Measurements from ENCODE around the gene CWC15. TPM values are rescaled to one million over a fixed set of nuclear protein-coding genes. Genes with fewer than 3 reads are reported as not detected.

Gene CWC15
- total and polyA plus RNA-seq, 10 of the 15 experiments (the other 5 are each of a cell fraction or from before 2014, with no cell fraction given): 43.3 to 142 (median 75.1) TPM

- H4K20me1 ChIP-seq (ENCODE audit: control insufficient read depth, insufficient read depth): no peaks in the 10 kb centered on the region
- TF ChIP-seq GATAD2B (conservative IDR thresholded peaks at IDR 0.05; ENCODE audit: low read depth) (no peak), FOXM1 (IDR thresholded peaks at IDR 0.05; ENCODE audit: low read depth, low read length) (no peak)
- FAIRE-seq (no peak), ATAC-seq (no peak), DNase-seq (ENCODE audit: low read depth, low spot score) (no peak)
- 15% methylated on average over 4 of the region's 4 CpGs for WGBS (ENCODE audit: insufficient coverage, insufficient replicate concordance, low lambda C conversion rate, missing lambda C conversion rate)
- RAD21 ChIA-PET (ENCODE audit: unreplicated experiment): no interaction called here
- H3K27ac ChIP-seq (ENCODE audit: control insufficient read depth, insufficient read depth): no peak overlapping the region
- intact Hi-C loops (cut with micrococcal nuclease; ENCODE audit: unreplicated experiment): no loop called here
- in situ Hi-C loops (cut with MboI): no loop called here
- CTCF ChIA-PET: no interaction called here
- H3K4me3 ChIP-seq: no peak overlapping the region
- SMC1A ChIA-PET (ENCODE audit: uncharacterized antibody, unreplicated experiment): no interaction called here
- POLR2A ChIA-PET: no interaction called here
- H3K4me2 ChIP-seq (ENCODE audit: control insufficient read depth, insufficient read depth): no peak overlapping the region
- no peak overlapping the region for H3K9ac ChIP-seq (ENCODE audit: control insufficient read depth, insufficient read depth, low read length)
- no peaks in the 10 kb centered on the region for H3K79me2 ChIP-seq (ENCODE audit: control insufficient read depth, insufficient read depth, low read length)
- no peaks in the 10 kb centered on the region for H3K36me3 ChIP-seq (ENCODE audit: control insufficient read depth in 2 of 2, insufficient read depth in 2 of 2, low read length in 1 of 2)
- H3K4me1 ChIP-seq (ENCODE audit: control insufficient read depth, insufficient read depth, low read length): no peaks in the 10 kb centered on the region
- no TSS peak for BruUV-seq (replicated peaks)
- H3K9me3 ChIP-seq (replicated peaks; ENCODE audit: control insufficient read depth, insufficient read depth, low read length): no peaks in the 10 kb centered on the region
- no peaks in the 10 kb centered on the region for H3K27me3 ChIP-seq (replicated peaks in 1 of 2; ENCODE audit: control insufficient read depth in 2 of 2, insufficient read depth in 2 of 2, low read length in 1 of 2)
- no peak overlapping the region for H2AFZ ChIP-seq (ENCODE audit: control insufficient read depth, low read depth, low read length)
Measured at GRCh38 chr11:94941131-94941530, 32.2 kb downstream of the CWC15 start.

GRCh38 chr11:94939346-94939745 is 34.0 kb downstream of the CWC15 start:
- FAIRE-seq: no peak
- TF ChIP-seq TCF3 (IDR thresholded peaks at IDR 0.05; ENCODE audit: borderline replicate concordance, insufficient read depth, low read depth, low read length) (no peak), JUNB (IDR thresholded peaks at IDR 0.05) (no peak), HDAC2 (IDR thresholded peaks at IDR 0.05) (no peak), PAX8 (IDR thresholded peaks at IDR 0.05) (no peak), EP300 (IDR thresholded peaks at IDR 0.05; ENCODE audit: borderline replicate concordance in 1 of 2, control insufficient read depth in 1 of 2, low read depth in 2 of 2, low read length in 2 of 2) (no peak), SRF (IDR thresholded peaks at IDR 0.05; ENCODE audit: low read depth in 2 of 2, low read length in 2 of 2) (no peak), ZNF687 (IDR thresholded peaks at IDR 0.05) (no peak), JUND (IDR thresholded peaks at IDR 0.05; ENCODE audit: low read depth, low read length) (no peak), MEF2A (IDR thresholded peaks at IDR 0.05; ENCODE audit: insufficient read depth, low read depth, low read length) (no peak), LARP7 (IDR thresholded peaks at IDR 0.05) (no peak), E2F8 (IDR thresholded peaks at IDR 0.05; ENCODE audit: low read depth, partially characterized antibody) (no peak)

More at GRCh38 chr11:94939346-94939745, 34.0 kb downstream of the CWC15 start:
- RAD21 ChIA-PET (ENCODE audit: unreplicated experiment): no interaction called here
- no peak overlapping the region for H3K4me2 ChIP-seq (ENCODE audit: control insufficient read depth, insufficient read depth)
- in situ Hi-C loops (cut with MboI): no loop called here
- no peaks in the 10 kb centered on the region for H3K27me3 ChIP-seq (replicated peaks in 1 of 2; ENCODE audit: control insufficient read depth in 2 of 2, insufficient read depth in 2 of 2, low read length in 1 of 2)
- CTCF ChIA-PET: no interaction called here
- H4K20me1 ChIP-seq (ENCODE audit: control insufficient read depth, insufficient read depth): no peaks in the 10 kb centered on the region
- H3K79me2 ChIP-seq (ENCODE audit: control insufficient read depth, insufficient read depth, low read length): no peaks in the 10 kb centered on the region
- DNase-seq (ENCODE audit: low read depth, low spot score) (no peak), ATAC-seq (no peak)
- H2AFZ ChIP-seq (ENCODE audit: control insufficient read depth, low read depth, low read length): no peak overlapping the region
- POLR2A ChIA-PET: no interaction called here
- SMC1A ChIA-PET (ENCODE audit: uncharacterized antibody, unreplicated experiment): no interaction called here
- H3K4me1 ChIP-seq (ENCODE audit: control insufficient read depth, insufficient read depth, low read length): no peaks in the 10 kb centered on the region
- no peaks in the 10 kb centered on the region for H3K9me3 ChIP-seq (replicated peaks; ENCODE audit: control insufficient read depth, insufficient read depth, low read length)
- WGBS (ENCODE audit: insufficient coverage, insufficient replicate concordance, low lambda C conversion rate, missing lambda C conversion rate): 24% methylated on average over 2 of the region's 2 CpGs
- H3K36me3 ChIP-seq (ENCODE audit: control insufficient read depth in 2 of 2, insufficient read depth in 2 of 2, low read length in 1 of 2): no peaks in the 10 kb centered on the region
- no TSS peak for BruUV-seq (replicated peaks)
- intact Hi-C loops (cut with micrococcal nuclease; ENCODE audit: unreplicated experiment): no loop called here
- H3K9ac ChIP-seq (ENCODE audit: control insufficient read depth, insufficient read depth, low read length): no peak overlapping the region
- no peak overlapping the region for H3K4me3 ChIP-seq
- no peak overlapping the region for H3K27ac ChIP-seq (ENCODE audit: control insufficient read depth, insufficient read depth)
